Spleen (tissue), 7 donors: ENCODE measurements around the gene TMPRSS6.

Source experiments
- POLR2A ChIP-seq, 3 donors: fragments of 450-650 bp; IDR thresholded peaks; one replicate each; pipeline ENCODE4 v1.5.1; 2017; ENCODE audit warnings: antibody characterized with exemption in 3 of 3, mild to moderate bottlenecking in 1 of 3
- POLR2AphosphoS5 ChIP-seq, 3 donors: sonication (generic); formaldehyde crosslinking; IDR thresholded peaks; one replicate each; pipeline ENCODE4 v1.5.1; 2017; ENCODE audit warnings: antibody characterized with exemption in 3 of 3
- TF ChIP-seq, protein P1 (sequence below), 11 experiments: fragments of 200-600 bp in 7 of 11; fragments of 450-650 bp in 4 of 11; sonication (generic) in 4 of 11; IDR thresholded peaks in 8 of 11; conservative IDR thresholded peaks in 3 of 11; 1 replicate in 7 of 11; 2 replicates in 4 of 11; pipeline versions ENCODE4 v1.4.0 to v1.8.0; 2016 to 2021; ENCODE audit warnings: antibody characterized with exemption in 11 of 11, inconsistent platforms in 4 of 11, mild to moderate bottlenecking in 1 of 11
- donor health status: DM: no; HTN: no; CAD: no; lungs with moderate emphysema.
- donor health status: DM: no; HTN: no; CAD: no.
- donor health status: DM: no; HTN: no; CAD: no.

DNA sequence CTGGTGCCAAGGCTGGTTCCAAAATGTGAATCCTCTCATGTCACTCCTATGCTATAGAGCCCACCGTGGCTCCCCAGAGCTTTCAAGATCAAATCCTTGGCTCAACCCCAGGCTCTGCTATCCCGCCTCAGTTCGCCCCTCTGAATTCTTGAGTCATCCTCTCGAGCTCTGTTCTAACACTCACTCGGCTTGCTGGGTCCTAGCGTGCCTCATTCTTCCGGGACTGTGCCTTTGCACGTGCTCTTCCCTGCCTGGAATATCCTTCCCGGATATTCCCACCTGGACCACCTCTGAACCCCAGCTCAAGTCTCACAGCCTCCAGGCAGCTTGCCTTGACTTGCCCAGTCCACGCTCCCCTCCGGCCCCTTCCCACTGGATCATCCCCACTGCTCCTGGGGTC lies 45.0 kb downstream of the TMPRSS6 start:
- TF ChIP-seq, protein P1, sequence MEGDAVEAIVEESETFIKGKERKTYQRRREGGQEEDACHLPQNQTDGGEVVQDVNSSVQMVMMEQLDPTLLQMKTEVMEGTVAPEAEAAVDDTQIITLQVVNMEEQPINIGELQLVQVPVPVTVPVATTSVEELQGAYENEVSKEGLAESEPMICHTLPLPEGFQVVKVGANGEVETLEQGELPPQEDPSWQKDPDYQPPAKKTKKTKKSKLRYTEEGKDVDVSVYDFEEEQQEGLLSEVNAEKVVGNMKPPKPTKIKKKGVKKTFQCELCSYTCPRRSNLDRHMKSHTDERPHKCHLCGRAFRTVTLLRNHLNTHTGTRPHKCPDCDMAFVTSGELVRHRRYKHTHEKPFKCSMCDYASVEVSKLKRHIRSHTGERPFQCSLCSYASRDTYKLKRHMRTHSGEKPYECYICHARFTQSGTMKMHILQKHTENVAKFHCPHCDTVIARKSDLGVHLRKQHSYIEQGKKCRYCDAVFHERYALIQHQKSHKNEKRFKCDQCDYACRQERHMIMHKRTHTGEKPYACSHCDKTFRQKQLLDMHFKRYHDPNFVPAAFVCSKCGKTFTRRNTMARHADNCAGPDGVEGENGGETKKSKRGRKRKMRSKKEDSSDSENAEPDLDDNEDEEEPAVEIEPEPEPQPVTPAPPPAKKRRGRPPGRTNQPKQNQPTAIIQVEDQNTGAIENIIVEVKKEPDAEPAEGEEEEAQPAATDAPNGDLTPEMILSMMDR (IDR thresholded peaks at IDR 0.05 in 8 of 11, conservative IDR thresholded peaks at IDR 0.05 in 3 of 11) = no peak
- no peak for TF ChIP-seq POLR2A (IDR thresholded peaks at IDR 0.05)
- no peak for TF ChIP-seq POLR2AphosphoS5 (IDR thresholded peaks at IDR 0.05)
